ENCODE results near the gene DPEP2NB. TPM values are rescaled to one million over a fixed set of nuclear protein-coding genes. Genes with fewer than 3 reads are reported as not detected.

Gene DPEP2NB
- total and polyA plus RNA-seq, 4 donors = not detected

DNA sequence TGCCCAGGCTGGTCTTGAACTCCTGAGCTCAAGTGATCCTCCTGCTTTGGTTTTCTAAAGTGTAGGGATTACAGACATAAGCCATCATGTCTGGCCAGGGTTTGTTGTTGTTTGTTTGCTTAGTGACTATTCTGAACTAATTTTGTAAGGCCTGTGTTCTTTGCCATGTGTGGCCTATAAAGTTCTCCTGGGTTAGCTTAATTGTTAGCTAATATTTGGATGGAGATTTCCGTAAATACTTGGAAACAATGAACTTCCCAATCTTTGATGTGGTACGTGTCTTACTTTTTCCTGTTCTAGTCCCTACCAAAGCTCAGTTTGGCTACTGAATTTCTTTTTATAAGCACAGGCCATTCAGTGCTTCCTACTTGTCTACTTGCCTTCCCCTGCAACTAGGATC lies 32.3 kb upstream of the DPEP2NB start:
- H3K9ac ChIP-seq (ENCODE audit: insufficient read depth in 1 of 2, low read length in 2 of 2) = no peak overlapping the region
- DNase-seq = no peak
- 78 to 79% methylated on average over 2 of the region's 2 CpGs for WGBS, 2 donors
- no peak for ATAC-seq (ENCODE audit: insufficient read depth, low FRiP score)
- no peaks in the 10 kb centered on the region for H3K4me1 ChIP-seq (ENCODE audit: control insufficient read depth in 5 of 5, insufficient read depth in 5 of 5, low read length in 5 of 5)
- peaks cover 2 to 17% (median 10%) of the 10 kb centered on the region in 4 donors for H3K36me3 ChIP-seq (ENCODE audit: control insufficient read depth in 4 of 4, insufficient read depth in 4 of 4, low read length in 4 of 4)
- H3K27ac ChIP-seq (ENCODE audit: low read depth in 1 of 2, low read length in 1 of 2) = no peak overlapping the region
- TF ChIP-seq, protein P1, sequence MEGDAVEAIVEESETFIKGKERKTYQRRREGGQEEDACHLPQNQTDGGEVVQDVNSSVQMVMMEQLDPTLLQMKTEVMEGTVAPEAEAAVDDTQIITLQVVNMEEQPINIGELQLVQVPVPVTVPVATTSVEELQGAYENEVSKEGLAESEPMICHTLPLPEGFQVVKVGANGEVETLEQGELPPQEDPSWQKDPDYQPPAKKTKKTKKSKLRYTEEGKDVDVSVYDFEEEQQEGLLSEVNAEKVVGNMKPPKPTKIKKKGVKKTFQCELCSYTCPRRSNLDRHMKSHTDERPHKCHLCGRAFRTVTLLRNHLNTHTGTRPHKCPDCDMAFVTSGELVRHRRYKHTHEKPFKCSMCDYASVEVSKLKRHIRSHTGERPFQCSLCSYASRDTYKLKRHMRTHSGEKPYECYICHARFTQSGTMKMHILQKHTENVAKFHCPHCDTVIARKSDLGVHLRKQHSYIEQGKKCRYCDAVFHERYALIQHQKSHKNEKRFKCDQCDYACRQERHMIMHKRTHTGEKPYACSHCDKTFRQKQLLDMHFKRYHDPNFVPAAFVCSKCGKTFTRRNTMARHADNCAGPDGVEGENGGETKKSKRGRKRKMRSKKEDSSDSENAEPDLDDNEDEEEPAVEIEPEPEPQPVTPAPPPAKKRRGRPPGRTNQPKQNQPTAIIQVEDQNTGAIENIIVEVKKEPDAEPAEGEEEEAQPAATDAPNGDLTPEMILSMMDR (IDR thresholded peaks at IDR 0.05; ENCODE audit: control extremely low read depth, extremely low read depth) = no peak
- H3K4me3 ChIP-seq = no peak overlapping the region
- no peaks in the 10 kb centered on the region for H3K27me3 ChIP-seq (ENCODE audit: control insufficient read depth in 3 of 3, insufficient read depth in 3 of 3, low read length in 2 of 3)
- H3K9me3 ChIP-seq (ENCODE audit: control insufficient read depth in 4 of 4, insufficient read depth in 3 of 4, low read length in 3 of 4) = no peaks in the 10 kb centered on the region

DNA sequence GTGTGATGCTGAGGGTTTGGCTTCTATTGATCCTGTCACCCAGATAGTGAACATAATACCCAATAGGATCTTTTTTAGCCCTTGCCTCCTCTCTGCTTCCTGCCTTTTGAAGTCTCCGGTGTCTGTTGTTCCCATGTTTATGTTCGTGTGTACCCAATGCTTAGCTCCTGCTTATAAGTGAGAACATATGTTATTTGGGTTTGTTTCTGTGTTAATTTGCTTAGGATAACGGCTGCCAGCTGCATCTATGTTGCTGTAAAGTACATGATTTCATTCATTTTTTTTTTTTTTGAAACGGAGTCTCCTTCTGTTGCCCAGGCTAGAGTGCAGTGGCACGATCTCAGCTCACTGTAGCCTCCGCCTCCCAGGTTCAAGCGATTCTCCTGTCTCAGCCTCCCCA lies 30.4 kb upstream of the DPEP2NB start:
- ATAC-seq (ENCODE audit: insufficient read depth, low FRiP score) (no peak), DNase-seq (no peak)
- no peaks in the 10 kb centered on the region for H3K4me1 ChIP-seq (ENCODE audit: control insufficient read depth in 5 of 5, insufficient read depth in 5 of 5, low read length in 5 of 5)
- peaks cover 0 to 14% (median 7%) of the 10 kb centered on the region in 4 donors for H3K36me3 ChIP-seq (ENCODE audit: control insufficient read depth in 4 of 4, insufficient read depth in 4 of 4, low read length in 4 of 4)
- no peak overlapping the region for H3K27ac ChIP-seq (ENCODE audit: low read depth in 1 of 2, low read length in 1 of 2)
- WGBS, 2 donors = 82 to 85% methylated on average over 7 of the region's 7 CpGs
- no peaks in the 10 kb centered on the region for H3K9me3 ChIP-seq (ENCODE audit: control insufficient read depth in 4 of 4, insufficient read depth in 3 of 4, low read length in 3 of 4)
- no peak overlapping the region for H3K4me3 ChIP-seq
- no peaks in the 10 kb centered on the region for H3K27me3 ChIP-seq (ENCODE audit: control insufficient read depth in 3 of 3, insufficient read depth in 3 of 3, low read length in 2 of 3)
- no peak overlapping the region for H3K9ac ChIP-seq (ENCODE audit: insufficient read depth in 1 of 2, low read length in 2 of 2)
- TF ChIP-seq, protein P1 (IDR thresholded peaks at IDR 0.05; ENCODE audit: control extremely low read depth, extremely low read depth) = no peak

DNA sequence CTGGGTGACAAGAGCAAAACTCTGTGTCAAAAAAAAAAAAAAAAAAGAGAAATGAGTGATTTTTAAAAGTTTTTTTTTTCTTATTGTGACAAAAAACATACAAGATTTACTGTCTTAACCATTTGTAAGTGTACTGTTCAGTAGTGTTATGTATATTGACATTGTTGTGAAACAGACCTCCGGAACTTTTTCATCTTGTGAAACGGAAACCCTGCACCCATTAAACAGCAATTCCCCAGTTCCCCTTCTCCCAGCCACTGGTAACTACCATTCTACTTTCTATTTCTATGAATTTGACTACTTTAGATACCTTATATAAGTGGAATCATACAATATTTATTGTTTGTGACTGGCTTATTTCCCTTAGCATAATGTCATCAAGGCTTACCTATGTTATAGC lies 26.1 kb upstream of the DPEP2NB start:
- no peak for ATAC-seq (ENCODE audit: insufficient read depth, low FRiP score)
- 39 to 57% methylated on average over 2 of the region's 2 CpGs for WGBS, 2 donors
- Histone ChIP-seq H3K9me3 (ENCODE audit: control insufficient read depth in 4 of 4, insufficient read depth in 3 of 4, low read length in 3 of 4) (no peaks in the 10 kb centered on the region), H3K27ac (ENCODE audit: low read depth in 1 of 2, low read length in 1 of 2) (no peak overlapping the region), H3K36me3 (ENCODE audit: control insufficient read depth in 4 of 4, insufficient read depth in 4 of 4, low read length in 4 of 4) (peaks cover 0 to 4% (median 1%) of the 10 kb centered on the region in 4 donors), H3K27me3 (ENCODE audit: control insufficient read depth in 3 of 3, insufficient read depth in 3 of 3, low read length in 2 of 3) (no peaks in the 10 kb centered on the region), H3K4me3 (no peak overlapping the region), H3K4me1 (ENCODE audit: control insufficient read depth in 5 of 5, insufficient read depth in 5 of 5, low read length in 5 of 5) (no peaks in the 10 kb centered on the region), H3K9ac (ENCODE audit: insufficient read depth in 1 of 2, low read length in 2 of 2) (no peak overlapping the region)
- no peak for DNase-seq
- TF ChIP-seq, protein P1 (IDR thresholded peaks at IDR 0.05; ENCODE audit: control extremely low read depth, extremely low read depth) = no peak

All from lung (tissue), 12 donors.